Adrenal gland (tissue), 5 donors: Measurements from ENCODE around the gene CEP152.

ENCODE experiments used
- POLR2A ChIP-seq, 2 donors: fragments of 450-650 bp; IDR thresholded peaks; one replicate each; pipeline ENCODE4 v1.6.1; 2017; ENCODE audit warnings: antibody characterized with exemption in 2 of 2, mild to moderate bottlenecking in 2 of 2, moderate library complexity in 1 of 2
- TF ChIP-seq, protein P1 (sequence below), 6 experiments: fragments of 450-650 bp in 4 of 6; fragments of 200-600 bp in 2 of 6; sonication (generic) in 1 of 6; IDR thresholded peaks; 1 replicate in 5 of 6; 2 replicates in 1 of 6; pipeline versions ENCODE4 v1.5.1 to v1.8.0; 2016 to 2021; ENCODE audit warnings: antibody characterized with exemption in 6 of 6, mild to moderate bottlenecking in 2 of 6, moderate library complexity in 1 of 6
- donor health status: DM: no; HTN: no; CAD: no.

DNA sequence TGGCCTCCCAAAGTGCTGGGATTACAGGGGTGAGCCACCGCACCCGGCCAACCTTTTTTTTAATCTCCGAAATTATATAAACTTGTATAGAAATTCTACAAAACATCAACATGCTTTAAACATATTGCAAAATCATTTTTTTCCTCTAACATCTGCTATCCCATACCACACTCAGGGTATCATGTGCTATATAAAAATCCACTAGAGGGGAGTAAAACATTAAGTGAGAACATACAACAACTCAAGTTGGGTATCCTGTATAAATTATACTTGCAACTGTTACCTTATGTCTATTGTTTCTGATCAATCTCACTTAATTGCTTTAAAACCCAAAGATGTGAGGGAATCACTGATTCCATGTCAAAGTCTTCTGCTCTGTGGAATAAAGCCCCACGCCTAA is 93.4 kb downstream of the CEP152 start:
- TF ChIP-seq POLR2A (IDR thresholded peaks at IDR 0.05), result no peak
- TF ChIP-seq, protein P1, sequence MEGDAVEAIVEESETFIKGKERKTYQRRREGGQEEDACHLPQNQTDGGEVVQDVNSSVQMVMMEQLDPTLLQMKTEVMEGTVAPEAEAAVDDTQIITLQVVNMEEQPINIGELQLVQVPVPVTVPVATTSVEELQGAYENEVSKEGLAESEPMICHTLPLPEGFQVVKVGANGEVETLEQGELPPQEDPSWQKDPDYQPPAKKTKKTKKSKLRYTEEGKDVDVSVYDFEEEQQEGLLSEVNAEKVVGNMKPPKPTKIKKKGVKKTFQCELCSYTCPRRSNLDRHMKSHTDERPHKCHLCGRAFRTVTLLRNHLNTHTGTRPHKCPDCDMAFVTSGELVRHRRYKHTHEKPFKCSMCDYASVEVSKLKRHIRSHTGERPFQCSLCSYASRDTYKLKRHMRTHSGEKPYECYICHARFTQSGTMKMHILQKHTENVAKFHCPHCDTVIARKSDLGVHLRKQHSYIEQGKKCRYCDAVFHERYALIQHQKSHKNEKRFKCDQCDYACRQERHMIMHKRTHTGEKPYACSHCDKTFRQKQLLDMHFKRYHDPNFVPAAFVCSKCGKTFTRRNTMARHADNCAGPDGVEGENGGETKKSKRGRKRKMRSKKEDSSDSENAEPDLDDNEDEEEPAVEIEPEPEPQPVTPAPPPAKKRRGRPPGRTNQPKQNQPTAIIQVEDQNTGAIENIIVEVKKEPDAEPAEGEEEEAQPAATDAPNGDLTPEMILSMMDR (IDR thresholded peaks at IDR 0.05), result no peak
